Right ventricle myocardium superior (tissue), 1 donor: ENCODE results near the gene C6orf120. TPM values are rescaled to one million over a fixed set of nuclear protein-coding genes. Genes with fewer than 3 reads are reported as not detected.
A peak's percentile ranks its signal among the peaks of the same experiment; 100 is the strongest.

Experiments
- ATAC-seq: fragments of 200-7000 bp; cut with Tn5 transposase; one replicate; pipeline ENCODE4 v1.9.1; 2020; ENCODE audit warnings: mild to moderate bottlenecking; ENCODE audit not compliant: poor library complexity
- DNase-seq: peaks from one replicate; pipeline ENCODE4 v3.0.0-alpha.2; 2020
- intact Hi-C: fragments of 100-400 bp; cut with DNase I; formaldehyde crosslinking; loops from one replicate; pipeline ENCODE4 v1.11.2; 2022
- total RNA-seq: library from RNA; stranded (reverse); fragmentation: NEBNext Ultra II Directional; extraction: Animal tissue kit (Norgen Biotek cat#: 25700); gene quantifications from one replicate; pipeline ENCODE4 v1.2.1, GENCODE V29; 2021
- donor health status: DM: no; HTN: yes; CAD: no; lungs with severe emphysema.

C6orf120 gene
- total RNA-seq, 1 donor from 2014 or later, result 14.0 TPM

GRCh38 chr6:169720207-169720855 lies 18.4 kb downstream of the C6orf120 start:
- intact Hi-C loops, result no loop called here
- no peak for ATAC-seq
- DNase-seq, result no peak

- ATAC-seq, result peak; percentile 71
- DNase-seq, result peak; percentile 66
- intact Hi-C loops, result no loop called here
These were observed 20.7 kb downstream of the C6orf120 start for GRCh38 chr6:169722362-169723199.

- ATAC-seq (peak; percentile 86), DNase-seq (peak; percentile 89)
- intact Hi-C loops, result no loop called here
These were observed 21.4 kb downstream of the C6orf120 start for GRCh38 chr6:169723200-169723909.

- ATAC-seq (peak; percentile 32), DNase-seq (peak; percentile 67)
- intact Hi-C loops, result no loop called here
These were observed 22.1 kb downstream of the C6orf120 start for GRCh38 chr6:169723991-169724493.

GRCh38 chr6:169724494-169725124 lies 22.7 kb downstream of the C6orf120 start, which contains the start of gene PHF10:
TSS of gene PHF10 (minus strand) at chr6:169724500. CDS start at chr6:169723931, 569 bp downstream.
- ATAC-seq (peak; percentile 43), DNase-seq (peak; percentile 58)
- intact Hi-C loops, result no loop called here

- DNase-seq, result peak; percentile 56
- ATAC-seq, result peak; percentile 28
- intact Hi-C loops, result no loop called here
These were observed 23.5 kb downstream of the C6orf120 start for GRCh38 chr6:169725125-169726048.

- DNase-seq (no peak), ATAC-seq (no peak)
- intact Hi-C loops, result no loop called here
These were observed 24.1 kb downstream of the C6orf120 start for GRCh38 chr6:169726049-169726400.

GRCh38 chr6:169726963-169727362 lies 25.0 kb downstream of the C6orf120 start:
- no peak for DNase-seq
- ATAC-seq, result no peak
- intact Hi-C loops, result no loop called here

- DNase-seq, result no peak
- intact Hi-C loops, result no loop called here
These were observed 28.0 kb downstream of the C6orf120 start for GRCh38 chr6:169729961-169730360.

GRCh38 chr6:169738204-169738975 lies 36.5 kb downstream of the C6orf120 start:
- intact Hi-C loops, result no loop called here
- ATAC-seq (peak; percentile 36), DNase-seq (no peak)

More at GRCh38 chr6:169729961-169730360, 28.0 kb downstream of the C6orf120 start:
- no peak for ATAC-seq

- intact Hi-C loops, result no loop called here
- ATAC-seq (no peak), DNase-seq (no peak)
These were observed 37.1 kb downstream of the C6orf120 start for GRCh38 chr6:169738976-169739529.

GRCh38 chr6:169741344-169741743 lies 39.4 kb downstream of the C6orf120 start:
- ATAC-seq (no peak), DNase-seq (no peak)
- intact Hi-C loops, result no loop called here

- ATAC-seq (no peak), DNase-seq (no peak)
- intact Hi-C loops, result no loop called here
These were observed 43.5 kb downstream of the C6orf120 start for GRCh38 chr6:169745405-169745804.

- no peak for ATAC-seq
- intact Hi-C loops, result no loop called here
- DNase-seq, result no peak
These were observed 44.6 kb downstream of the C6orf120 start for GRCh38 chr6:169746556-169746955.

GRCh38 chr6:169751242-169752073 lies 49.5 kb downstream of the C6orf120 start, which contains the start of the genes DYNLT2 and ERMARD:
TSS of gene DYNLT2 (minus strand) at chr6:169751572. CDS start at chr6:169751458, 114 bp downstream.
TSS of gene ERMARD (plus strand) at chr6:169751622. CDS start at chr6:169751658, 36 bp downstream.
- ATAC-seq, result peak; percentile 100
- intact Hi-C loops, result loop anchor here (10.0 kb wide), 1 partner anchor 803 kb away; the partner anchor contains the start of genes PSMB1 and TBP
- DNase-seq, result peak; percentile 96
